Heart right ventricle (tissue), 16 donors: ENCODE data around the gene CCSER1. TPM values are rescaled to one million over a fixed set of nuclear protein-coding genes. Genes with fewer than 3 reads are reported as not detected.

Source experiments
- ATAC-seq, 8 donors: fragments of 200-7000 bp; cut with Tn5 transposase; one replicate each; pipeline ENCODE4 v1.9.1; 2020; ENCODE audit warnings: mild to moderate bottlenecking in 8 of 8, moderate library complexity in 8 of 8, moderate number of reproducible peaks in 1 of 8
- DNase-seq, 2 donors: peaks; one replicate each; pipeline ENCODE4 v3.0.0-alpha.2; 2020
- H3K27ac ChIP-seq, 10 donors: fragments of 200-600 bp; sonication (generic) in 2 of 10; one replicate each; pipeline versions ENCODE4 v1.5.0 to v1.8.0; 2020 to 2022; ENCODE audit warnings: mild to moderate bottlenecking in 3 of 10
- H3K27me3 ChIP-seq, 7 donors: fragments of 200-600 bp; one replicate each; pipeline ENCODE4 v1.8.0; 2021 to 2022; ENCODE audit warnings: mild to moderate bottlenecking in 2 of 7
- H3K36me3 ChIP-seq, 9 donors: fragments of 200-600 bp; sonication (generic) in 1 of 9; one replicate each; pipeline versions ENCODE4 v1.5.0 to v1.8.0; 2020 to 2022; ENCODE audit warnings: mild to moderate bottlenecking in 2 of 9
- H3K4me1 ChIP-seq, 9 donors: fragments of 200-600 bp; sonication (generic) in 1 of 9; one replicate each; pipeline versions ENCODE4 v1.5.0 to v1.8.0; 2020 to 2022; ENCODE audit warnings: mild to moderate bottlenecking in 4 of 9
- H3K4me3 ChIP-seq, 10 donors: fragments of 200-600 bp; sonication (generic) in 2 of 10; one replicate each; pipeline versions ENCODE4 v1.5.0 to v1.8.0; 2020 to 2022; ENCODE audit warnings: mild to moderate bottlenecking in 7 of 10, moderate library complexity in 2 of 10
- H3K9me3 ChIP-seq, 11 donors: fragments of 200-600 bp in 10 of 11; sonication (generic) in 2 of 11; one replicate each; pipeline versions ENCODE4 v1.5.0 to v1.8.0; 2013 to 2022; ENCODE audit warnings: mild to moderate bottlenecking in 2 of 11, control low read depth in 1 of 11, moderate library complexity in 1 of 11
- CTCF ChIP-seq, 9 donors: fragments of 200-600 bp; sonication (generic) in 2 of 9; IDR thresholded peaks; one replicate each; pipeline versions ENCODE4 v1.5.0 to v1.8.0; 2021 to 2022; ENCODE audit warnings: antibody characterized with exemption in 9 of 9, mild to moderate bottlenecking in 5 of 9, moderate library complexity in 1 of 9
- WGBS, 2 donors: extraction: QIAGEN DNeasy Blood & Tissue Kit; methylation state at CpG; one replicate each; pipeline ENCODE4 v1.1.7; 2013; ENCODE audit warnings: inconsistent platforms in 1 of 2; 5-methylcytosine and 5-hydroxymethylcytosine counted together
- intact Hi-C, 10 donors: fragments of 100-400 bp; cut with DNase I; formaldehyde crosslinking; loops; one replicate each; pipeline versions ENCODE4 v1.11.1 to v1.14.2; 2022
- polyA plus RNA-seq, 2 donors: library from polyadenylated mRNA; stranded (reverse); fragments of 200-250 nt; gene quantifications; one replicate each; pipeline ENCODE4 v1.2.3, GENCODE V29; 2013
- total RNA-seq, 10 donors: library from RNA; stranded (reverse); fragmentation: NEBNext Ultra II Directional in 3 of 10; extraction: Animal tissue kit (Norgen Biotek cat#: 25700) in 3 of 10; gene quantifications; one replicate each; pipeline versions ENCODE4 v1.2.1 to v1.2.4, GENCODE V29; 2021 to 2023
- donor health status: Arrhythmogenic right ventricular cardiomyopathy.
- donor health status: ischemic (EF 13 %, LVEDD 7.1; RV severe dilation, severe dysfunction).
- donor health status: healthy with polysubstance abuse.
- donor health status: DM: no; HTN: yes; CAD: no.
- donor health status: DM: no; HTN: no; CAD: no.
- donor health status: ischemic (EF 25% LVEDD 6.9; RV normal size, moderate dysfunction).
- donor health status: ischemic (EF 25% LVEDD 5.7; RV mildly dilated, moderate dysfunction).
- donor health status: healthy.
- donor health status: DM: yes; HTN: yes; CAD: no.
- donor health status: Ischemic cardiomyopathy.
- donor health status: ischemic (EF 35%, LVEDD 5.7; RV mildly dilated, moderate dysfunction).
- donor health status: nonischemic (EF 11% LVEDD 7.7; RV severe dilation, severe dysfunction).
- donor health status: DM: yes; HTN: yes; CAD: no.
- donor health status: PGD.
- donor health status: ischemic (EF 29% LVEDD 5.4; RV normal size, mild dysfunction).
- donor health status: nonischemic (EF 23%, LVEDD 6.1; RV moderate dilation, normal function).

Gene CCSER1
- total and polyA plus RNA-seq, 12 donors: 1.5 to 16.4 (median 12.0) TPM

- peaks cover 0 to 8% (median 0%) of the 10 kb centered on the region in 11 donors for H3K9me3 ChIP-seq
- no peak overlapping the region for H3K27ac ChIP-seq
- H3K36me3 ChIP-seq: no peaks in the 10 kb centered on the region
- H3K4me1 ChIP-seq: no peaks in the 10 kb centered on the region
- WGBS, 2 donors: 63 to 79% methylated on average over 1 of the region's 1 CpG
- intact Hi-C loops: no loop called here
- TF ChIP-seq CTCF (IDR thresholded peaks at IDR 0.05): no peak
- no peak for DNase-seq
- ATAC-seq: no peak
- no peak overlapping the region for H3K4me3 ChIP-seq
- H3K27me3 ChIP-seq: no peaks in the 10 kb centered on the region
Measured at GRCh38 chr4:90994851-90995574, 867.8 kb downstream of the CCSER1 start.

GRCh38 chr4:90995996-90996395, 868.8 kb downstream of the CCSER1 start:
- DNase-seq (no peak), ATAC-seq (no peak)
- intact Hi-C loops: no loop called here
- H3K27ac ChIP-seq: no peak overlapping the region
- TF ChIP-seq CTCF (IDR thresholded peaks at IDR 0.05): no peak
- 50 to 88% methylated on average over 1 of the region's 1 CpG for WGBS, 2 donors
- no peaks in the 10 kb centered on the region for H3K36me3 ChIP-seq
- no peak overlapping the region for H3K4me3 ChIP-seq
- H3K4me1 ChIP-seq: no peaks in the 10 kb centered on the region
- no peaks in the 10 kb centered on the region for H3K27me3 ChIP-seq
- peaks cover 0 to 11% (median 0%) of the 10 kb centered on the region in 11 donors for H3K9me3 ChIP-seq

GRCh38 chr4:90996813-90997212, 869.6 kb downstream of the CCSER1 start:
- no peak for TF ChIP-seq CTCF (IDR thresholded peaks at IDR 0.05)
- Histone ChIP-seq H3K27me3 (no peaks in the 10 kb centered on the region), H3K4me3 (no peak overlapping the region), H3K36me3 (no peaks in the 10 kb centered on the region), H3K9me3 (peaks cover 0 to 11% (median 0%) of the 10 kb centered on the region in 11 donors), H3K27ac (no peak overlapping the region), H3K4me1 (no peaks in the 10 kb centered on the region)
- 96 to 97% methylated on average over 1 of the region's 1 CpG for WGBS, 2 donors
- no peak for ATAC-seq
- no peak for DNase-seq
- intact Hi-C loops: no loop called here

GRCh38 chr4:91015861-91016260, 888.7 kb downstream of the CCSER1 start:
- Histone ChIP-seq H3K4me1 (no peaks in the 10 kb centered on the region), H3K36me3 (no peaks in the 10 kb centered on the region), H3K9me3 (no peaks in the 10 kb centered on the region), H3K27ac (no peak overlapping the region), H3K4me3 (no peak overlapping the region), H3K27me3 (no peaks in the 10 kb centered on the region)
- ATAC-seq: no peak
- no peak for DNase-seq
- intact Hi-C loops: no loop called here
- TF ChIP-seq CTCF (IDR thresholded peaks at IDR 0.05): no peak
- WGBS, 2 donors: 66 to 74% methylated on average over 3 of the region's 3 CpGs
